OCI-LY7 (cell line): Measurements from ENCODE around the gene PCYOX1L. TPM values are rescaled to one million over a fixed set of nuclear protein-coding genes. Genes with fewer than 3 reads are reported as not detected.

Experiments used
- BruUV-seq: library from RNA; stranded (reverse); fragments of 400-500 nt; replicated peaks from 2 replicates; lab custom pipeline; 2021; lab: Mats Ljungman, UMichigan
- CTCF ChIA-PET: fragments of 300-600 bp; sonication (Branson Sonifier 250); formaldehyde crosslinking; loops from one replicate; lab custom pipeline; 2022; ENCODE audit warnings: antibody characterized with exemption; ENCODE audit not compliant: unreplicated experiment; lab: Charles Lee
- POLR2A ChIA-PET: fragments of 300-600 bp; sonication (Branson Sonifier 250); formaldehyde crosslinking; loops from one replicate; lab custom pipeline; 2022; ENCODE audit warnings: antibody characterized with exemption; lab: Charles Lee
- DNase-seq: peaks from one replicate; pipeline ENCODE4 v3.0.0-alpha.2; 2015; ENCODE audit warnings: low spot score
- H2AFZ ChIP-seq: fragments of 200-600 bp; sonication (generic), shearing (Covaris generic); 2 replicates; pipeline ENCODE4 v1.6.1; 2014; ENCODE audit warnings: mild to moderate bottlenecking, antibody characterized with exemption, low read length, moderate library complexity
- H3K27ac ChIP-seq: fragments of 200-600 bp; sonication (generic); 2 replicates; pipeline ENCODE4 v1.5.1; 2014; ENCODE audit warnings: mixed run types, low read depth, mild to moderate bottlenecking, moderate library complexity, low read length, inconsistent platforms; ENCODE audit not compliant: poor library complexity, severe bottlenecking
- H3K36me3 ChIP-seq: fragments of 200-600 bp; sonication (generic); 2 replicates; pipeline ENCODE4 v1.6.1; 2014; ENCODE audit warnings: mild to moderate bottlenecking, antibody characterized with exemption, low read length, moderate library complexity, mixed read lengths; ENCODE audit not compliant: insufficient read depth
- H3K4me1 ChIP-seq: fragments of 200-600 bp; sonication (generic); 2 replicates; pipeline ENCODE4 v1.5.1; 2014; ENCODE audit warnings: mild to moderate bottlenecking, low read length; ENCODE audit not compliant: insufficient read depth, poor library complexity, severe bottlenecking
- H3K4me2 ChIP-seq: fragments of 200-600 bp; sonication (generic); 2 replicates; pipeline ENCODE4 v1.6.1; 2014; ENCODE audit warnings: mild to moderate bottlenecking, low read length
- H3K4me3 ChIP-seq: fragments of 200-600 bp; sonication (generic); 2 replicates; pipeline ENCODE4 v1.5.1; 2014; ENCODE audit warnings: mild to moderate bottlenecking, low read depth, low read length; ENCODE audit not compliant: poor library complexity, severe bottlenecking
- H3K79me2 ChIP-seq: fragments of 200-600 bp; sonication (generic); 2 replicates; pipeline ENCODE4 v1.6.1; 2016; ENCODE audit warnings: low read depth, mild to moderate bottlenecking, low read length, moderate library complexity, mixed read lengths; ENCODE audit not compliant: insufficient read depth
- H3K9me2 ChIP-seq: fragments of 200-600 bp; sonication (generic); 2 replicates; pipeline ENCODE4 v1.6.1; 2016; ENCODE audit warnings: mild to moderate bottlenecking, low read length, mixed read lengths; ENCODE audit not compliant: insufficient read depth
- H3K9me3 ChIP-seq: fragments of 200-600 bp; sonication (generic); 2 replicates; pipeline ENCODE4 v1.6.1; 2014; ENCODE audit warnings: mild to moderate bottlenecking, mixed run types, low read length, mixed read lengths
- H4K20me1 ChIP-seq: fragments of 200-600 bp; sonication (generic); 2 replicates; pipeline ENCODE4 v1.6.1; 2014; ENCODE audit warnings: mild to moderate bottlenecking, antibody characterized with exemption, low read length, moderate library complexity, mixed read lengths; ENCODE audit not compliant: insufficient read depth
- CTCF ChIP-seq: fragments of 200-600 bp; sonication (generic); conservative IDR thresholded peaks from 2 replicates; pipeline ENCODE4 v1.5.1; 2014; ENCODE audit warnings: mild to moderate bottlenecking, antibody characterized with exemption, low read length, moderate library complexity, mixed read lengths
- EZH2phosphoT487 ChIP-seq: fragments of 200-600 bp; sonication (generic); IDR thresholded peaks from 2 replicates; pipeline ENCODE4 v1.6.1; 2018; ENCODE audit warnings: low read depth, borderline replicate concordance, mild to moderate bottlenecking, mixed run types, antibody characterized with exemption, low read length, moderate library complexity, mixed read lengths
- intact Hi-C: fragments of 100-400 bp; cut with micrococcal nuclease; formaldehyde crosslinking; loops from one replicate; pipeline ENCODE4 v1.10.0; 2022; ENCODE audit not compliant: unreplicated experiment
- total RNA-seq, 2 experiments: library from RNA; depleted of rRNA in 1 of 2; stranded (reverse); fragments of >200 nt in 1 of 2; shearing (Covaris generic) in 1 of 2; gene quantifications; 2 replicates each; pipeline ENCODE4 v1.2.3, GENCODE V29; 2014 to 2022

The PCYOX1L gene
- total RNA-seq, 2 experiments from 2014 or later: 22.5 to 33.3 TPM

GRCh38 chr5:149414405-149415065 lies 56.7 kb downstream of the PCYOX1L start:
- TF ChIP-seq CTCF (no peak), EZH2phosphoT487 (no peak)
- Histone ChIP-seq H3K79me2 (no peaks in the 10 kb centered on the region), H3K9me3 (no peaks in the 10 kb centered on the region), H3K27ac (no peak overlapping the region), H2AFZ (no peak overlapping the region), H3K4me2 (no peak overlapping the region), H3K9me2 (no peaks in the 10 kb centered on the region), H3K36me3 (no peaks in the 10 kb centered on the region), H4K20me1 (no peaks in the 10 kb centered on the region), H3K4me3 (no peak overlapping the region), H3K4me1 (no peaks in the 10 kb centered on the region)
- CTCF ChIA-PET: no interaction called here
- BruUV-seq: no TSS peak
- POLR2A ChIA-PET: no interaction called here
- no peak for DNase-seq
- intact Hi-C loops: no loop called here

- no TSS peak for BruUV-seq
- H3K4me1 ChIP-seq: no peaks in the 10 kb centered on the region
- H3K9me3 ChIP-seq: no peaks in the 10 kb centered on the region
- no peak overlapping the region for H3K27ac ChIP-seq
- H3K4me2 ChIP-seq: no peak overlapping the region
- CTCF ChIA-PET: interaction anchor here (0.5 to 1.1 kb wide), 2 partner anchors 28 to 94 kb away, joined by 4 to 5 read pairs; no protein-coding TSS in a partner anchor
- TF ChIP-seq CTCF: no peak
- TF ChIP-seq EZH2phosphoT487: no peak
- no peak overlapping the region for H3K4me3 ChIP-seq
- no peaks in the 10 kb centered on the region for H3K79me2 ChIP-seq
- H2AFZ ChIP-seq: no peak overlapping the region
- H3K36me3 ChIP-seq: no peaks in the 10 kb centered on the region
- no peaks in the 10 kb centered on the region for H4K20me1 ChIP-seq
- DNase-seq: no peak
- POLR2A ChIA-PET: no interaction called here
- intact Hi-C loops: no loop called here
- no peaks in the 10 kb centered on the region for H3K9me2 ChIP-seq
Measured at GRCh38 chr5:149415066-149415967, 57.5 kb downstream of the PCYOX1L start.
